Immature natural killer cell (primary cell): ENCODE measurements around the gene NOSIP. TPM values are rescaled to one million over a fixed set of nuclear protein-coding genes. Genes with fewer than 3 reads are reported as not detected.

Experiments used
- DNase-seq, 3 donors: peaks; one replicate each; pipeline ENCODE4 v3.0.0; 2022; ENCODE audit warnings: mixed read lengths in 1 of 3
- H3K27ac Mint-ChIP-seq, 6 donors: one replicate each; pipeline ENCODE4 v1.8.0; 2020; ENCODE audit warnings: mixed read lengths in 6 of 6, mild to moderate bottlenecking in 5 of 6, inconsistent platforms in 4 of 6, moderate library complexity in 3 of 6
- H3K27me3 Mint-ChIP-seq, 3 donors: one replicate each; pipeline ENCODE4 v1.8.0; 2020 to 2021; ENCODE audit warnings: low read depth in 3 of 3, mild to moderate bottlenecking in 3 of 3, mixed read lengths in 3 of 3, moderate library complexity in 3 of 3, inconsistent platforms in 1 of 3
- H3K36me3 Mint-ChIP-seq, 3 donors: one replicate each; pipeline ENCODE4 v1.8.0; 2020; ENCODE audit warnings: mixed read lengths in 3 of 3, inconsistent platforms in 2 of 3, mild to moderate bottlenecking in 2 of 3
- H3K4me1 Mint-ChIP-seq, 2 donors: one replicate each; pipeline ENCODE4 v1.8.0; 2020; ENCODE audit warnings: inconsistent platforms in 2 of 2, mild to moderate bottlenecking in 2 of 2, mixed read lengths in 2 of 2, moderate library complexity in 1 of 2
- H3K4me3 Mint-ChIP-seq, 5 donors: one replicate each; pipeline ENCODE4 v1.8.0; 2020; ENCODE audit warnings: mild to moderate bottlenecking in 5 of 5, mixed read lengths in 5 of 5, inconsistent platforms in 3 of 5, moderate library complexity in 3 of 5
- H3K9me3 Mint-ChIP-seq, 6 donors: one replicate each; pipeline ENCODE4 v1.8.0; 2020; ENCODE audit warnings: mild to moderate bottlenecking in 6 of 6, mixed read lengths in 6 of 6, inconsistent platforms in 4 of 6, moderate library complexity in 3 of 6
- polyA plus RNA-seq, 3 donors: library from polyadenylated mRNA; unstranded; fragments of 300-500 nt; fragmentation: Illumina TruSeq; gene quantifications; one replicate each; pipeline ENCODE4 v1.2.3, GENCODE V29; 2021

The NOSIP gene
- polyA plus RNA-seq, 3 donors from 2014 or later, result 196 to 251 (median 239) TPM

DNA sequence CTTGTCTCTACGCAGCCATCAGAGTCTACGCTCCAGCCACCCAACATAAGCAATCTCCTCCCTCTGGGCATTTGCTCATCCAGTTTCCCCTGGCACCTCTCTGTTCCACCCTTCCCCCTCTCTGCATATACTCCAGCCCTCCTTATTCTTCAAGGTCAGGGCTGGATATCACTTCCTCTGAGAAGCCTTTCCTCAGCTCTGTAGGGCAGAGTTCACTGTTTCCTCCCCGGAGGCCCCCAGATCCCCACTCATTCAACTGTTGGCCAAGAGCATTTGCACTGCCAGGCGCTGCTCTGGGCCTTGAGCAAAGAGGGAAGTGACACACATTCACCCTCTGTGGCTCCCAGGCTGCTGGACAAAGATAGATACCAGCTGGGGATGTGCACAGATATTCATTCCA, 64.6 kb downstream of the NOSIP start:
- no peak for DNase-seq
- H3K27ac Mint-ChIP-seq, result peak overlapping the region in 1 of 6 donors; percentile 5
- peaks cover 22 to 23% of the 10 kb centered on the region in 2 donors for H3K4me1 Mint-ChIP-seq
- no peaks in the 10 kb centered on the region for H3K36me3 Mint-ChIP-seq
- H3K27me3 Mint-ChIP-seq, result peaks cover 0 to 8% (median 3%) of the 10 kb centered on the region in 3 donors
- no peaks in the 10 kb centered on the region for H3K9me3 Mint-ChIP-seq
- H3K4me3 Mint-ChIP-seq, result peak overlapping the region in 3 of 5 donors; percentile 21 to 44 (median 31)

DNA sequence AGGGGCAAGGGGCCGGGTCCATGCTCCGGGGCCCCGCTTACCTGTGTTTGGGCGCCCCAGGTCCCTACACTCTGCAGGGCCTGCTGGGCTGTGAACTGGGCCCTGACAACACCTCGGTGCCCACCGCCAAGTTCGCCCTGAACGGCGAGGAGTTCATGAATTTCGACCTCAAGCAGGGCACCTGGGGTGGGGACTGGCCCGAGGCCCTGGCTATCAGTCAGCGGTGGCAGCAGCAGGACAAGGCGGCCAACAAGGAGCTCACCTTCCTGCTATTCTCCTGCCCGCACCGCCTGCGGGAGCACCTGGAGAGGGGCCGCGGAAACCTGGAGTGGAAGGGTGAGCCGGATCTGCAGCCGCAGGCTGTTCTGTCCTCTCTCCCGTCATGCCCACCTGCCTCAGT, 66.2 kb downstream of the NOSIP start:
- Mint-ChIP-seq H3K9me3 (no peaks in the 10 kb centered on the region), H3K4me1 (peaks cover 22 to 23% of the 10 kb centered on the region in 2 donors), H3K27me3 (peaks cover 0 to 5% (median 3%) of the 10 kb centered on the region in 3 donors), H3K27ac (no peak overlapping the region), H3K36me3 (no peaks in the 10 kb centered on the region), H3K4me3 (peak overlapping the region; percentile 10 to 87 (median 44))
- DNase-seq, result no peak

DNA sequence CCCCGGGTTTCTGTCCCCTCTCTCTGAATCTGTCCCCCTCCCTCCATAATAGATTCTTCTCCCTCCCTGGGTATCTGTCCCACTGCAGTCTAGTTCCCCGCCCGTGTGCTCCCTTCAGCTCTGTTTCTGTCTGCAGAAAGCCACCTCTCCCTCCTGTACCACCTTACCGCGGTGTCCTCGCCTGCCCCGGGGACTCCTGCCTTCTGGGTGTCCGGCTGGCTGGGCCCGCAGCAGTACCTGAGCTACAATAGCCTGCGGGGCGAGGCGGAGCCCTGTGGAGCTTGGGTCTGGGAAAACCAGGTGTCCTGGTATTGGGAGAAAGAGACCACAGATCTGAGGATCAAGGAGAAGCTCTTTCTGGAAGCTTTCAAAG, 66.6 kb downstream of the NOSIP start:
- Mint-ChIP-seq H3K4me1 (peaks cover 22 to 23% of the 10 kb centered on the region in 2 donors), H3K27me3 (peaks cover 0 to 5% (median 3%) of the 10 kb centered on the region in 3 donors), H3K9me3 (no peaks in the 10 kb centered on the region), H3K27ac (peak overlapping the region in 3 of 6 donors; percentile 44 to 92 (median 85)), H3K4me3 (peak overlapping the region; percentile 81 to 96 (median 87)), H3K36me3 (no peaks in the 10 kb centered on the region)
- DNase-seq, result no peak

DNA sequence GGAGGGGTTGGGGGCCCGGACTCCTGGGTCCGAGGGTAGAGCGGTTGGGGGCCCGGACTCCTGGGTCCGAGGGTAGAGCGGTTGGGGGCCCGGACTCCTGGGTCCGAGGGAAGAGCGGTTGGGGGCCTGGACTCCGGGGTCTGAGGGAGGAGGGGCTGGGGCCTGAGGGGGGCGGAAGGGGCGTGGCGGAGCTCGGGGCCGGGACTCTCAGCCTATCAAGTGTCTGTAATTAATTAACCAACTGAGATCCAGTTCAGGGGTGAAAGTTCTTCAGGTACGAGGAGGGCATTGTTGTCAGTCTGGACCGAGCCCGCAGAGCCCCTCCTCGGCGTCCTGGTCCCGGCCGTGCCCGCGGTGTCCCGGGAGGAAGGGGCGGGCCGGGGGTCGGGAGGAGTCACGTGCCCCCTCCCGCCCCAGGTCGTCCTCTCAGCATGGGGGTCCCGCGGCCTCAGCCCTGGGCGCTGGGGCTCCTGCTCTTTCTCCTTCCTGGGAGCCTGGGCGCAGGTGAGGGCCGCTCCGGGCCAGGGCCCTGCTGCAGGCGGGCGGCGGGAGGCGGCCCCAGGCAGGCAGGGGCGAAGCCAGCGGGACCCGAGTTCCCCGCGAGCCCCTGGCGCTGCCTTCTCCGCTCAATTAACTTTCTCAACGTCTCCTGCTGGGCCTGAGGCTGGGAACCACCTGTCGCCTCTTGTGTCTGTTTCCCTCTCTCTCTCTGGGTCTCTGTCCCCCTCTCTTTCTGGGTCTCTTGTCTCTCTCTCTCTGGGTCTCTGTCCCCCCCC, 67.2 kb downstream of the NOSIP start:
- Mint-ChIP-seq H3K4me1 (peaks cover 22 to 23% of the 10 kb centered on the region in 2 donors), H3K36me3 (no peaks in the 10 kb centered on the region), H3K27ac (peak overlapping the region in 5 of 6 donors; percentile 44 to 92 (median 85)), H3K27me3 (peaks cover 0 to 5% (median 3%) of the 10 kb centered on the region in 3 donors), H3K4me3 (peak overlapping the region; percentile 81 to 96 (median 87)), H3K9me3 (no peaks in the 10 kb centered on the region)
- no peak for DNase-seq

DNA sequence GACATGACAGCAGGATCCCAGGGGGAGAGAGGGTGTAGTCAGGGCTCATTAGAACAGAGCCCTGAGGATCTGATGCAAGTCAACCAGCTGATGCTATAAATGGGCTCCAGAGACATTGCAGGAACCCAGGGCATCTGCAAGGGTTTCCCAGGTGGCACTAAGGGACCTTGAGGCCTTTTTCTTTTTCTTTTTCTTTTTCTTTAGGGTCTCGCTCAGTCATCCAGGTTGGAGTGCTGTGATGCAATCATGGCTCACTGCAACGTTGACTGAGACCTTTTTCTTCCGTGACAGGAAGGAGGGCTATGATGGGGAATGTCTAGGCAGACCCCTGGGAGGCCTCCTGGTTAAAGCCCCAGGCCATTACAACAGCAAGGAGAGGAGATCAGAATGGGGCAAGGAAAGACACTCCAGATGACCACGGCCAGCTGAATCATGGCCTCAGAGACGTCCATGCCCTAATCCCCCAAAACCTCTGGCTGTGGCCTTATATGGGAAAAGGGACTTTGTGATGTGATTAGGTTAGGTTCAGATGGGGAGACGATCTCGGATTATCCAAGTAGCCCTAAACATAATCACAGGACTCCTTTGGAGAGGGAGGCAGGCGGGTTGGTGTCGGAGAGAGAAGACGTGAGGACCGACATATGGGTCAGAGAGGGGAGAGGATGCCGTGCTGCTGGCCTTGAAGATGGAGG, 72.4 kb downstream of the NOSIP start:
- H3K9me3 Mint-ChIP-seq, result no peaks in the 10 kb centered on the region
- H3K36me3 Mint-ChIP-seq, result no peaks in the 10 kb centered on the region
- no peak overlapping the region for H3K4me3 Mint-ChIP-seq
- peak overlapping the region in 1 of 6 donors; percentile 22 for H3K27ac Mint-ChIP-seq
- DNase-seq, result no peak
- peaks cover 19 to 23% of the 10 kb centered on the region in 2 donors for H3K4me1 Mint-ChIP-seq
- peaks cover 0 to 2% (median 0%) of the 10 kb centered on the region in 3 donors for H3K27me3 Mint-ChIP-seq

DNA sequence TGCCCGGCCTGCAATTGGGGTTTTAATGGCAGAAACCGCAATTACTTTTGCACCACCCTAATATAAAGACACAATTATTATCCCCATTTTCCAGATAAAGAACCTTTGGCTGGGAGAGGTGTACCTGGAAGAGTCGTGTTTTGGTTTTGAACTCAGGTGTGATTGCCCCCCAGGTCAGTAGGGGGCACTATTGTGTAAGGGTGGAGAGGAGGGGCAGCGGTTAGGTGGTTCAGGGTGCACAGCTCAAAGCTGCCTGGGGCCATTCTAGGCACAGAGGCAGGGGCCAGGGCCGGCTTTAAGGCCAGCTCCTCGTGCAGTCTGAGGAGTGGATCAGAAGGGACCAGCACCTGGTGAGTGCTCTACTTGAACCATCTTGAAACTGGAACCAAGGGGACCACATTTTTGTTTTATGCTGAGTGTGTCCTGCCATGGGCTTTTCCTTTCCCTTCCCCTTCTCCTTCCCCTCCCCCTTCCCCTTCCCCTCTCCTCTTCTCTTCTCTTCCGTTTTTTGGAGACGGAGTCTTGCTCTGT, 73.7 kb downstream of the NOSIP start:
- Mint-ChIP-seq H3K4me3 (no peak overlapping the region), H3K4me1 (peaks cover 17 to 25% of the 10 kb centered on the region in 2 donors), H3K36me3 (no peaks in the 10 kb centered on the region), H3K9me3 (no peaks in the 10 kb centered on the region), H3K27me3 (peaks cover 0 to 3% (median 0%) of the 10 kb centered on the region in 3 donors), H3K27ac (peak overlapping the region in 2 of 6 donors; percentile 15 to 75)
- DNase-seq, result peak; percentile 72 to 78 (median 73)

Other genes starting within 250 kb of the NOSIP start
- gene CD37, start 245.2 kb downstream of the NOSIP start, polyA plus RNA-seq, result 100 to 1,000 TPM; 104 to 179 (median 106) TPM
- not detected for gene TEAD2, start 218.1 kb downstream of the NOSIP start, polyA plus RNA-seq
- gene DKKL1, start 216.7 kb downstream of the NOSIP start, polyA plus RNA-seq, result not detected
- gene KASH5, start 192.3 kb downstream of the NOSIP start, polyA plus RNA-seq, result not detected
- gene PTH2, start 157.1 kb downstream of the NOSIP start, polyA plus RNA-seq, result not detected
- not detected for gene GFY, start 155.2 kb downstream of the NOSIP start, polyA plus RNA-seq
- not detected for gene SLC17A7, start 139.0 kb downstream of the NOSIP start, polyA plus RNA-seq
- 10 to 100 TPM; 91.4 to 97.6 (median 93.3) TPM for gene PIH1D1, start 128.7 kb downstream of the NOSIP start, polyA plus RNA-seq
- 10 to 100 TPM; 37.2 to 57.0 (median 42.4) TPM for gene ALDH16A1, start 127.3 kb downstream of the NOSIP start, polyA plus RNA-seq
- gene FLT3LG, start 106.3 kb downstream of the NOSIP start, polyA plus RNA-seq, result 10 to 100 TPM; 22.6 to 36.6 (median 28.3) TPM
- 1,000 to 10,000 TPM in 2 of 3 donors, 100 to 1,000 TPM in 1; 840 to 2,055 (median 1,247) TPM for gene RPL13A, start 92.9 kb downstream of the NOSIP start, polyA plus RNA-seq
- gene RPS11, start 84.1 kb downstream of the NOSIP start, polyA plus RNA-seq, result 1,000 to 10,000 TPM; 1,178 to 2,153 (median 1,290) TPM
- gene FCGRT, start 67.9 kb downstream of the NOSIP start, polyA plus RNA-seq, result 10 to 100 TPM; 13.8 to 35.9 (median 34.9) TPM
- gene RCN3, start 52.6 kb downstream of the NOSIP start, polyA plus RNA-seq, result 1 to 10 TPM in 2 of 3 donors, under 1 TPM in 1; 0.86 to 1.7 (median 1.0) TPM
- gene PRRG2, start 760 bp upstream of the NOSIP start, polyA plus RNA-seq, result under 1 TPM in 1 of 3 donors, not detected in 2; 0.78 TPM
- 1 to 10 TPM in 2 of 3 donors, under 1 TPM in 1; 0.21 to 4.0 (median 2.0) TPM for gene PRR12, start 10.6 kb upstream of the NOSIP start, polyA plus RNA-seq
- gene RRAS, start 59.6 kb upstream of the NOSIP start, polyA plus RNA-seq, result 10 to 100 TPM in 2 of 3 donors, 1 to 10 TPM in 1; 9.0 to 17.3 (median 13.5) TPM
- 1 to 10 TPM in 1 of 3 donors, under 1 TPM in 1, not detected in 1; 0.87 to 2.6 TPM for gene SCAF1, start 61.7 kb upstream of the NOSIP start, polyA plus RNA-seq
- 10 to 100 TPM; 63.8 to 82.0 (median 78.9) TPM for gene IRF3, start 85.3 kb upstream of the NOSIP start, polyA plus RNA-seq
- 10 to 100 TPM; 12.0 to 21.1 (median 20.4) TPM for gene BCL2L12, start 85.4 kb upstream of the NOSIP start, polyA plus RNA-seq
- 100 to 1,000 TPM; 125 to 204 (median 188) TPM for gene PRMT1, start 96.7 kb upstream of the NOSIP start, polyA plus RNA-seq
- under 1 TPM in 1 of 3 donors, not detected in 2; 0.28 TPM for gene ADM5, start 109.0 kb upstream of the NOSIP start, polyA plus RNA-seq
- gene CPT1C, start 110.6 kb upstream of the NOSIP start, polyA plus RNA-seq, result not detected
- under 1 TPM in 1 of 3 donors, not detected in 2; 0.19 TPM for gene TSKS, start 182.8 kb upstream of the NOSIP start, polyA plus RNA-seq
- 10 to 100 TPM in 2 of 3 donors, 1 to 10 TPM in 1; 6.4 to 27.7 (median 11.6) TPM for gene AP2A1, start 186.4 kb upstream of the NOSIP start, polyA plus RNA-seq
- gene FUZ, start 232.7 kb upstream of the NOSIP start, polyA plus RNA-seq, result 10 to 100 TPM in 1 of 3 donors, 1 to 10 TPM in 2; 7.3 to 12.0 (median 8.2) TPM
- 10 to 100 TPM in 2 of 3 donors, 1 to 10 TPM in 1; 5.0 to 30.4 (median 13.9) TPM for gene MED25, start 237.7 kb upstream of the NOSIP start, polyA plus RNA-seq